SKM-1 treated with dmso at 0.1 percent for 144 hours (cell line): ENCODE results near the gene ADAMTS14.
A peak's percentile ranks its signal among the peaks of the same experiment; 100 is the strongest.

Experiments
- DNase-seq: peaks from one replicate; lab custom pipeline; 2025; ENCODE audit not compliant: unreplicated experiment; lab: John Stamatoyannopoulos, UW

Gene ADAMTS14

DNA sequence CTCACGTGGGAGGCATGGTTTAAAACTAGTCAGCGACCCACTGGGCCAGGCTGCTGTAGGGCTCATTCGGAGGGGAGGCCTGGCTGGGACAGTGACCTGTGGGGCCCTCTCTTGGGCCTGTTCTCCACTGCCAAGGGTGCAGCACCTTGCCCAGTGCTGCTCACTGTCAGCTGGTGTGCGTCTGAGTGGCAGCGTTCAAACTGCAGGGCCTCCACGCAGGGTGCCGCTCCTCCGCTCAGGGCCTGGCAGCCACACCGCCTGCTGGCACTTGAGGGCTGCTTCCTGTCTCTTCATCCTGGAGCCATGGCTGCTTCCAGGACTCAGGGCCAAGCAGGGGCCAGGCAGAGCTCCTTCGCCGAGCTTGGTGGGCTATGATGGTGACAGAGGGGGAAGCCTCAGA is 18.3 kb downstream of the ADAMTS14 start:
- DNase-seq, result no peak

DNA sequence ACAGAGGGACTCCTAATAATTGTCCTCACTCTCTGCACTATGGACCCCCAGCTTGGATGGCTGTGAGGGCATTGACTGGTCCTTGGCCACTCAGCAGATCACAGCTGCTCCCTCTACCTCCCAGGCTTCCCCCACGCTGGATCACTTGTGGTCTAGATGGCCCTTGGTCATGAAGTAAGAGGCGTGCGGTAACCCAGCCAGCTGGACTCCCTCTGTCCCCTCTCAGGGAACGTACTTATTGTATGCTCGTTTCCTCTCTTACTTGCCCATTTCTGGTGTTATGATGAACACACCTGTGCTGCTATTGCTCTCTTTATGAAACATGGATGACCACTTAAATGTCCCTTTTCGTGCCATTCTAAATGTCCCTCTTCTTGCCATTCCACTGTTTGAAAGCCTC is 19.3 kb downstream of the ADAMTS14 start:
- DNase-seq, result no peak

DNA sequence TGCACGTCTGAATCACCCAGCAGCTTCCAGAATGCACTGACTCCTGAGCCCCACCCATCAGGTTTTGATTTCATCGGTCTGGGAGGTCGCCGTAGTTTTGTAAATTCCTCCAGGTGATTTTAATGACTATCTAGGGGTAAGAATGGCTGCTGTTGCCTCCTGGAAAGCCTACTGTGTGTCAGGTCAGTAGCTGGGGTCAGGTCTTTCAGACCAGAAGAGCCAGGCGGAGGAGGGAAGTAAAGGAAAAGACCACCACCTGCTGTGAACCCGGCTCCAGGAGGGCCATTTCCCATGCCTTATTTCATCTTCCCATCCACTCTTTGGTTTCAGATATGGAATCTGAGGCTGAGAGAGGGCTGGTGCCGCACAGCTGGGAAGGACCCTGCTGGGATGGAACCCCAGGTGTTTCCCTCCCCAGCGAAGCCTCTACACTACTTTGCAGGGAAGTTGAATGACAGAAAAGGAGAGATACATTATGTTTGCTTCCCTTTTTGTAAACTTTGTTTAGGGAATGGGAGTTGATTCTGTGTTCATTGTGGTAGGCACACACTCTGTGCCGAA is 19.8 kb downstream of the ADAMTS14 start:
- DNase-seq, result no peak

DNA sequence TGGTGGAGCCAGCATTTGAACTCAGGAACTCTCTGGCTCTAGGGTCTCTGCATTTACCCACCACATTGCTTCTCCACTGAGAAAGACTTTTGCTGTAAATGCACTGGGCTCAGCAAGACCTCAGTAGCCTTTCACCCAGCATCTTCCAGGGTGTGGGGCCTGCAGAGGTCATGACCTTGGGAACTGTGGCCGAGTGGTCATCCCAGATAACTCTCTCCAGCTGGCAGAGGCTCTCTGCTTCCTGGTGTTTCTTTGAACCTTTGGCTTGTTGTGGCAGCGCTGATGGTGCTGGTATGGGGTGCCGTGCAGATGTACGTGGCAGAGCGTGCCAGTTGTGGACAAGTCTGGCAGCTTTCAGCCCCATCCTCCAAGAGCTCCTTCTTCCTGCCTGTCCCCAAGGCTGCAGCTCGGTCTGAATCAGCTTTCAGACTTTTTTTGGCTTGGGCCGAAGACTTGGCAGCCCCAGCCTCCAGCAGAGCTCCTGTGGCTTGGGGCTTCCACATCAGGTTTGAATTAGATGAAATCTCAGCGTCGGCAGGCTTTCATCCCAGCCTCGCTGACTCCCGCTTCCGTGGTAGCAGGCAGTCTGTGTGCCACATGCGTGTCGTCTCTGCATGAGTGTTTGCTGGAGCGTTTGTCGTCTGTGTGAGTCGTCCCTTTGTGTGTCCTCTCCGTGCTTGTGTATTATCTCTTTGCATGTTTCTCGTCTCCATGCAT is 21.5 kb downstream of the ADAMTS14 start:
- DNase-seq, result no peak

DNA sequence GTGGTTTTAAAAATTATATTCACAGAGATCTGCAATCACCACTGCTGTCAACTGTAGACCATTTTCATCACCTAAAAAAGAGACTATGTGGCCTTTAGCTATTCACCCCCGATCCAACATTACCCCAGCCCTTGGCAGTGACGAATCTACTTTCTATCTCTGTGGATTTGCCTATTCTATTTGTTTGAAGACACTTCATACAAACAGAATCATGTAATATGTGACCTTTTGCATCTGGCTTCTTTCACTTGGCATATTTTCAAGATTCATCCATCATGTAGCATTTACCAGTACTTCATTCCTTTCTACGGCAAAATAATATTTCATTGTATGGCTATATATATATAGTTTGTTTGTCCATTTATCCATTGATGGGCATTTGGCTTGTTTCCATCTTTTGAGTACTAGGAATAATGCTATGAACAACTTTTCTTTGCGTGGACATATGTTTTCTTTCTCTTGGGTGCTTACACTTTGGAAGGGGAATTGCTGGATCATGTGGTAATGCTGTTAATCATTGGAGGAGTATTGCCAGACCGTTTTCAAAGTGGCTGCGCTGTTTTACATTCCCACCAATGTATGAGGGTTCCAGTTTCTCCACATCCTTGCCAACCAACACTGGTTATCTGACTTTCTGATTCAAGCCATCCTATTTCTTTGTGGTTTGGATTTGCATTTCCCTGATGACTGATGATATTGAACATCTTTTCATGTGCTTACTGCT is 22.3 kb downstream of the ADAMTS14 start:
- DNase-seq, result no peak

- DNase-seq, result no peak
Measured at GRCh38 chr10:70695241-70696030, 23.1 kb downstream of the ADAMTS14 start.

DNA sequence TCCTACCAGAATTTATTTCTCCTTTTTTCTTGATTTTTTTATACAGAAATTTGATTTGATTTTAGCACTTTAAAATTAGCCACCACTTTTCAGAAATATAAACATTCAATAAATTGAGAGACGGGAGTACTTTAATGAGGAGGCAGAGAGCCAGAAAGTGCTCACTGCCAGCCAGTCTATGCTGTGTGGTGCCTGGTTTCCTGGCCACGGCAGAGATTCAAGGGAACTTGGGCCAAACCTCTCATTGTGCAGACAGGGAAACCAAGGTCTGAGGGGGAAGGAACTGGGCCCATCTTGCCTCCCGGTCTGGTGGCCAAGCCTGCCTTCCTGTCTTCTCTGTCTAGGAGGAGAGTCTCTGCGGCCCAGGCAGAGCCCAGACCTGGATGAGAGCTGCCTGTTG is 25.9 kb downstream of the ADAMTS14 start:
- no peak for DNase-seq

GRCh38 chr10:70699063-70699658 is 26.9 kb downstream of the ADAMTS14 start:
- DNase-seq, result no peak

GRCh38 chr10:70699659-70700174 is 27.4 kb downstream of the ADAMTS14 start:
- no peak for DNase-seq

- no peak for DNase-seq
Measured at GRCh38 chr10:70702190-70702763, 30.0 kb downstream of the ADAMTS14 start.

DNA sequence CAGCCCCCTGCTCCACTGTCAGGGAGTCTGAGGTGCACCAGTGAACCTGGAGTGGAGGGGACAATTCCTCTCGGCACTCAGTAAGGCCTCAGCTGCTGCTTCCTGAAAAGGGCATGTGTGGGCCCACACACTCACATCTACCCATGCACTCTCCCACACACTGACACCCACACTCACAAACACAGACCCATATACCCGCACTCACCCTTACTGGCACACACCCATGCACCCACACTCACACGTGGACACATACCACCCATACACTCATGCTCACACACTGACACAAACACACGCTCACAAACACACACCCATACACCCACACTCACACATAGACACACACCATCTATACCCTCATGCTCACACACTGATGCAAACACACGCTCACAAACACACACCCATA is 31.9 kb downstream of the ADAMTS14 start:
- no peak for DNase-seq

DNA sequence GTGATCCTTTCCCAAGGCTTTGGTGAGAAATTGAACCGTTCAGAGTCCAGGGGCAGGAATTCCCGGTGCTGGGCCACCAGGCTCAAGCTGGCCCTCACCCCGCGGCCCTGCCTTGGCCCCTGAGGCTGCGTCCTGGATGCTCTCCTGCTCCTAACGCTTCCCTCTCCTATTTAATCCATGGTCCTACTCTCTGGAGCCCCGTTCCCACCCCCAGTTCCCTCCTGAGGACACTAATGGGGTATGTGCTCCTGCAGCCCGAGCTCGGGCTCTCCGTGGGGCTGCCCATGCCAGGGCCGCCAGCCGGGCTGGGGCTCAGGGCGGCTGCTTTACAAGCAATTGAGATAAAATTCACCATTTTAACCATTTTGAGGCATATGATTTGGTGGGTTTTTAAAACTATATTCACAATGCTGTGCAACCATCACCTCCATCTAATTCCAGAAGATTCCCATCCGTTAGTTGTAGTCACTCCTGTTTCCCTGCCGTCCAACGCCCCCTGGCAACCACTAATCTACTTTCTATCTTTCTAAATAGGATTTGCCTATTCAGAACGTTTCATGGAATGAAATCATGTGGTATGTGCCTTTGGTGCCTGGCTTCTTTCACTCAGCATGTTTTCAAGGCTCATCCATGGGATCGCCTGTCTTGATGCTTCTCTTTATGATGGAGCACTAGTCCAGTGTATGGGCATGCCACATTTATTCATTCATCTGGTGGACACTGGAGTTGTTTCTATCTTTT is 33.0 kb downstream of the ADAMTS14 start:
- no peak for DNase-seq

GRCh38 chr10:70711177-70711576 is 38.9 kb downstream of the ADAMTS14 start:
- DNase-seq, result no peak

- DNase-seq, result no peak
Measured at GRCh38 chr10:70711911-70712310, 39.6 kb downstream of the ADAMTS14 start.

- no peak for DNase-seq
Measured at GRCh38 chr10:70714245-70714644, 41.9 kb downstream of the ADAMTS14 start.

- no peak for DNase-seq
Measured at GRCh38 chr10:70714951-70715350, 42.6 kb downstream of the ADAMTS14 start.

DNA sequence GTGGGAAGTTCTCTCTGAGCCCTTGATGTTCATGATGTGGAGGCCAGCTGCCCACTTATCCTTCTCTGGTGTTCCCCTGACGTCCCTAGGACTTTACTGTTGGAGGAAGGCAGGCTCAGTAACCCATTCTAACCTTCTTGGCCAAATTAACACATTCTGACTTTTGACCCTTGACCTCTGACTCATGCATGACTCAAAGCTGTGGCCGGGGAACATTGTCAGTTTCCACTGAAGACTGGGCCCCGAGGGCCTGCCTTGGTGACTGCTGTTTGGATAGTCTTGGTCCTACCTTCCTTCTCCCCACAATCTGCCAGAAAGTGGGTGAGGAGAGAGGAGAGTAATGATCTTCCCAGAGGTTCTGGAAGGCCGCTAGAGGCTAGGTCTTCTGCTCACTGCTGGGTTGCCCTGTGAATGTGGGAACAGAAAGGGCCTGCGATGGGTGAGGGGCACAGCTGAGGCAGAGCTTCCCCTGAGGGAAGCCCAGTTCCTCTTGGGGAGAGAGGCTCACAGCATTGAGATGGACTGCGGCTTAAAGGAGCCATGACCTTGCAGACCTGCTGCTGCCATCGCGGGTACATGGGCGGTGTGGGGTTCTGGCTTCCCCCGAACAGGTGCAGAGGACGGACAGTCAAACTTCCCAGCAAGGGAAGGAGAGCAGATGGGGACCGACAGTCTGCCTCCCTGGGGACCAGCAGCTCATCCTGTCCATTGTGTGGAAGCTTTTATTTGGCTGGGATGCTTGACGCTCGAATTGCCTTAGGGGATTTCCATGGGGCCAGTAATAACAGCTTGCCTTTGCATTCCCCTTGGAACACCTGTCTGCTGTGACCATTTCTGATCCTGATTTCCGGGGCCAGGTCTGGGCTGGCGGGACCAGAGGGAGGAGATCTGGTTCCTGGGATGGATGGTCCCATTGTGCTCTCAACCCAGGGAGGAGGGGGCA is 43.8 kb downstream of the ADAMTS14 start:
- peak; percentile 48 for DNase-seq

DNA sequence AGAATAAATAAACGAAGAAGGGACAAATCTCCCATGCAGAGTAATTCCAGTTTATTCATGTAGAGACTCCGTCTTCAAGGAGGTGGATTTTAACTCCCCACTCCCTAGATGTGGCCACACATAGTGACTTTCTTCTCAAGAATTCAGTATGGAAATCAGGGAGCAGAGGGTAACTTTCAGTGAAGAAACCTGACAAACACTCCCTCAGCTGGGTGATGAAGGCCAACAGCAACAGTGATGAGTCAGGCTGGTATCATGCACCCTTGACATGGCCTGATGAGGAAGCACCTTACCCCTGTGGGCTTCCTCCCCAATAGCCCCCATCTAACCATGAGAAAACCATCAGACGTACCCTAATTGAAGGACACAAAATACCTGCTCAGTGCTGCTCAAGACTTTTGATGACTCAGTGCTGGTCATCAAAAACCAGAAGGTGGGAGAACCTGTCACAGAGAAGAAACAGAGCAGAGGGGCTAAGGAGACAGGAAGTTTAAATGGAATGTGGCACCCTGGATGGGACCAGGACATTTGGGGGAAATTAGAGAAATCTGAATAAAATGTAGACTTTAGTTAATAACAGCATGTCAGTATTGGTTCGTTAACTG is 50.6 kb downstream of the ADAMTS14 start:
- no peak for DNase-seq
